Tibial nerve (tissue), 4 donors: ENCODE measurements around the gene WWC2.

Experiments
- EP300 ChIP-seq, 2 donors: sonication (generic); formaldehyde crosslinking; IDR thresholded peaks; one replicate each; pipeline ENCODE4 v1.6.1; 2017; ENCODE audit warnings: antibody characterized with exemption in 2 of 2, mild to moderate bottlenecking in 1 of 2
- TF ChIP-seq, protein P1 (sequence below), 5 experiments: fragments of 200-600 bp in 3 of 5; fragments of 450-650 bp in 2 of 5; sonication (generic) in 3 of 5; IDR thresholded peaks; one replicate each; pipeline ENCODE4 v1.5.1; 2016 to 2019; ENCODE audit warnings: antibody characterized with exemption in 5 of 5, mild to moderate bottlenecking in 3 of 5, moderate library complexity in 2 of 5

- TF ChIP-seq, protein P1, sequence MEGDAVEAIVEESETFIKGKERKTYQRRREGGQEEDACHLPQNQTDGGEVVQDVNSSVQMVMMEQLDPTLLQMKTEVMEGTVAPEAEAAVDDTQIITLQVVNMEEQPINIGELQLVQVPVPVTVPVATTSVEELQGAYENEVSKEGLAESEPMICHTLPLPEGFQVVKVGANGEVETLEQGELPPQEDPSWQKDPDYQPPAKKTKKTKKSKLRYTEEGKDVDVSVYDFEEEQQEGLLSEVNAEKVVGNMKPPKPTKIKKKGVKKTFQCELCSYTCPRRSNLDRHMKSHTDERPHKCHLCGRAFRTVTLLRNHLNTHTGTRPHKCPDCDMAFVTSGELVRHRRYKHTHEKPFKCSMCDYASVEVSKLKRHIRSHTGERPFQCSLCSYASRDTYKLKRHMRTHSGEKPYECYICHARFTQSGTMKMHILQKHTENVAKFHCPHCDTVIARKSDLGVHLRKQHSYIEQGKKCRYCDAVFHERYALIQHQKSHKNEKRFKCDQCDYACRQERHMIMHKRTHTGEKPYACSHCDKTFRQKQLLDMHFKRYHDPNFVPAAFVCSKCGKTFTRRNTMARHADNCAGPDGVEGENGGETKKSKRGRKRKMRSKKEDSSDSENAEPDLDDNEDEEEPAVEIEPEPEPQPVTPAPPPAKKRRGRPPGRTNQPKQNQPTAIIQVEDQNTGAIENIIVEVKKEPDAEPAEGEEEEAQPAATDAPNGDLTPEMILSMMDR (IDR thresholded peaks at IDR 0.05) = no peak
- TF ChIP-seq EP300 (IDR thresholded peaks at IDR 0.05) = no peak
Observed at GRCh38 chr4:183335369-183335940, 236.4 kb downstream of the WWC2 start.
